Right lobe of liver (tissue), 6 donors: ENCODE data around the gene RECK. TPM values are rescaled to one million over a fixed set of nuclear protein-coding genes. Genes with fewer than 3 reads are reported as not detected.
A peak's percentile ranks its signal among the peaks of the same experiment; 100 is the strongest.

Source experiments
- ATAC-seq, 4 donors: fragments of 200-7000 bp; cut with Tn5 transposase; one replicate each; pipeline ENCODE4 v1.9.1; 2020; ENCODE audit warnings: mild to moderate bottlenecking in 4 of 4, moderate library complexity in 4 of 4
- DNase-seq, 3 donors: peaks; one replicate each; pipeline ENCODE4 v3.0.0-alpha.2; 2020
- H3K27ac ChIP-seq, 3 donors: fragments of 200-600 bp; one replicate each; pipeline ENCODE4 v1.8.0; 2022
- H3K27me3 ChIP-seq, 2 donors: fragments of 200-600 bp; one replicate each; pipeline ENCODE4 v1.8.0; 2022
- H3K36me3 ChIP-seq, 4 donors: fragments of 200-600 bp; sonication (generic) in 1 of 4; one replicate each; pipeline versions ENCODE4 v1.5.1 to v1.8.0; 2017 to 2022; ENCODE audit warnings: control low read depth in 1 of 4
- H3K4me1 ChIP-seq, 4 donors: fragments of 200-600 bp; sonication (generic) in 1 of 4; one replicate each; pipeline versions ENCODE4 v1.5.1 to v1.8.0; 2017 to 2022; ENCODE audit warnings: control low read depth in 1 of 4
- H3K4me3 ChIP-seq, 3 donors: fragments of 200-600 bp; one replicate each; pipeline ENCODE4 v1.8.0; 2022
- H3K9me3 ChIP-seq, 4 donors: fragments of 200-600 bp; sonication (generic) in 1 of 4; one replicate each; pipeline versions ENCODE4 v1.5.1 to v1.8.0; 2017 to 2022; ENCODE audit warnings: control low read depth in 1 of 4
- POLR2A ChIP-seq: fragments of 450-650 bp; IDR thresholded peaks from one replicate; pipeline ENCODE4 v1.6.1; 2017; ENCODE audit warnings: antibody characterized with exemption, mild to moderate bottlenecking
- WGBS: methylation state at CpG from one replicate; pipeline ENCODE4 v1.1.6; 2018; ENCODE audit warnings: low coverage, low lambda C conversion rate; ENCODE audit not compliant: insufficient coverage; ENCODE audit errors: missing lambda C conversion rate; 5-methylcytosine and 5-hydroxymethylcytosine counted together
- intact Hi-C, 2 donors: fragments of 100-400 bp; cut with DNase I; formaldehyde crosslinking; loops; one replicate each; pipeline versions ENCODE4 v1.11.2 to v1.14.1; 2022
- total RNA-seq, 6 experiments: library from RNA; depleted of rRNA in 2 of 6; stranded (reverse); fragments of >200 nt in 2 of 6; fragmentation: NEBNext Ultra II Directional in 3 of 6; extraction: Animal tissue kit (Norgen Biotek cat#: 25700) in 3 of 6; gene quantifications; one replicate each; pipeline versions ENCODE4 v1.1.0 to v1.2.4, GENCODE V29; 2016 to 2023
- TF ChIP-seq, protein P1 (sequence below), 4 donors: fragments of 200-600 bp in 3 of 4; fragments of 450-650 bp in 1 of 4; IDR thresholded peaks; one replicate each; pipeline versions ENCODE4 v1.5.1 to v1.8.0; 2016 to 2022; ENCODE audit warnings: antibody characterized with exemption in 4 of 4, mild to moderate bottlenecking in 2 of 4
- donor health status: DM: no; HTN: yes; CAD: no.
- donor health status: DM: no; HTN: no; CAD: no.
- donor health status: DM: no; HTN: no; CAD: no.
- donor health status: DM: no; HTN: yes; CAD: no.
- donor health status: DM: no; HTN: yes; CAD: no.

RECK gene
- total RNA-seq, 6 experiments from 2014 or later, result 2.0 to 6.2 (median 2.6) TPM

DNA sequence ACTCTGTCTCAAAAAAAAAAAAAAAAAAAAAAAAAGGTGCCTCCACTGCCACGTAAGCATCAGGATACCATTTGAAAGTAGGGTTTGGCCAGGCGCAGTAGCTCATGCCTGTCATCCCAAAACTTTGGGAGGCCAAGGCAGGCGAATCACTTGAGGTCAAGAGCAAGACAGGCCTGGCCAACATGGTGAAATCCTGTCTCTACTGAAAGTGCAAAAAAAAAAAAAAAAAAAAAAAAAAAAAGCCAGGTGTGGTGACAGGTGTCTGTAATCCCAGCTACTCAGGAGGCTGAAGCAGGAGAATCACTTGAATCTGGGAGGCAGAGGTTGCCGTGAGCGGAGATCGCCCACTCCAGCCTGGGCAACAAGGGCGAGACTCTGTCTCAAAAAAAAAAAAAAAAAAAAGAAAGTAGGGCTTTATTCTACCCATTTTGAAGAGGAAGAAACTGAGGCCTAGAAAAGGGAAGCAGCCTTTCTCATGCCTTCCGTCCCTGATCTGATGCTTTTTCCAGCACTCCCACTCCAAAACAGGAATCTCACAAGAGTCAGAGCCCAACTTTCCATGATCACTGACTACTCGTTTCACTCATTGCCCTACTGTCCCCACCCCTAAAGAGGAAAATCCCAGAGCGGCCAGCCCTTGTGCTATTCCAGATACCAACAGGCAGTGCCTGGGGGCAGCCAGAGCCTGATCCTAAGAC lies 116.2 kb downstream of the RECK start:
- ATAC-seq, result no peak
- intact Hi-C loops, result no loop called here
- no peaks in the 10 kb centered on the region for H3K9me3 ChIP-seq
- DNase-seq, result no peak
- no peaks in the 10 kb centered on the region for H3K36me3 ChIP-seq
- H3K4me3 ChIP-seq, result no peak overlapping the region
- no peaks in the 10 kb centered on the region for H3K27me3 ChIP-seq
- no peaks in the 10 kb centered on the region for H3K4me1 ChIP-seq
- H3K27ac ChIP-seq, result no peak overlapping the region
- WGBS, result 79% methylated on average over 10 of the region's 10 CpGs
- TF ChIP-seq POLR2A, result no peak
- TF ChIP-seq, protein P1, sequence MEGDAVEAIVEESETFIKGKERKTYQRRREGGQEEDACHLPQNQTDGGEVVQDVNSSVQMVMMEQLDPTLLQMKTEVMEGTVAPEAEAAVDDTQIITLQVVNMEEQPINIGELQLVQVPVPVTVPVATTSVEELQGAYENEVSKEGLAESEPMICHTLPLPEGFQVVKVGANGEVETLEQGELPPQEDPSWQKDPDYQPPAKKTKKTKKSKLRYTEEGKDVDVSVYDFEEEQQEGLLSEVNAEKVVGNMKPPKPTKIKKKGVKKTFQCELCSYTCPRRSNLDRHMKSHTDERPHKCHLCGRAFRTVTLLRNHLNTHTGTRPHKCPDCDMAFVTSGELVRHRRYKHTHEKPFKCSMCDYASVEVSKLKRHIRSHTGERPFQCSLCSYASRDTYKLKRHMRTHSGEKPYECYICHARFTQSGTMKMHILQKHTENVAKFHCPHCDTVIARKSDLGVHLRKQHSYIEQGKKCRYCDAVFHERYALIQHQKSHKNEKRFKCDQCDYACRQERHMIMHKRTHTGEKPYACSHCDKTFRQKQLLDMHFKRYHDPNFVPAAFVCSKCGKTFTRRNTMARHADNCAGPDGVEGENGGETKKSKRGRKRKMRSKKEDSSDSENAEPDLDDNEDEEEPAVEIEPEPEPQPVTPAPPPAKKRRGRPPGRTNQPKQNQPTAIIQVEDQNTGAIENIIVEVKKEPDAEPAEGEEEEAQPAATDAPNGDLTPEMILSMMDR (IDR thresholded peaks at IDR 0.05), result no peak

DNA sequence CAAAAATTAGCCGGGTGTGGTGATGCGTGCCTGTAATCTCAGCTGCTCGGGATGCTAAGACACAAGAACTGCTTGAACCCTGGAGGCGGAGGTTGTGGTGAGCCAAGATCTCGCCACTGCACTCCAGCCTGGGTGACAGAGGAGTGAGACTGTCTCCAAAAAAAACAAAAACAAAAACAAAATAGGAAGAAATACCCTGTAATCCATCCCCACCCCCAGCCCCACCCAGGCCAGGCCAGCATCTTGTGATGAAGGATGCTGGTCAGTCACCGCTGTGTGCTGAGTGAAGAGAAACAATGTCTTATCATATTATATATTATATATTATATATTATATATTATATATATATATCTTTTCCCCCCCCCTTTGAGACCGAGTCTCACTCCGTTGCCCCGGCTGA lies 117.0 kb downstream of the RECK start:
- DNase-seq, result no peak
- WGBS, result 64% methylated on average over 7 of the region's 9 CpGs
- TF ChIP-seq, protein P1 (IDR thresholded peaks at IDR 0.05), result no peak
- TF ChIP-seq POLR2A, result no peak
- H3K9me3 ChIP-seq, result no peaks in the 10 kb centered on the region
- intact Hi-C loops, result no loop called here
- ATAC-seq, result no peak
- H3K27me3 ChIP-seq, result no peaks in the 10 kb centered on the region
- no peaks in the 10 kb centered on the region for H3K4me1 ChIP-seq
- no peaks in the 10 kb centered on the region for H3K36me3 ChIP-seq
- H3K4me3 ChIP-seq, result no peak overlapping the region
- peak overlapping the region in 1 of 3 donors; percentile 12 for H3K27ac ChIP-seq

DNA sequence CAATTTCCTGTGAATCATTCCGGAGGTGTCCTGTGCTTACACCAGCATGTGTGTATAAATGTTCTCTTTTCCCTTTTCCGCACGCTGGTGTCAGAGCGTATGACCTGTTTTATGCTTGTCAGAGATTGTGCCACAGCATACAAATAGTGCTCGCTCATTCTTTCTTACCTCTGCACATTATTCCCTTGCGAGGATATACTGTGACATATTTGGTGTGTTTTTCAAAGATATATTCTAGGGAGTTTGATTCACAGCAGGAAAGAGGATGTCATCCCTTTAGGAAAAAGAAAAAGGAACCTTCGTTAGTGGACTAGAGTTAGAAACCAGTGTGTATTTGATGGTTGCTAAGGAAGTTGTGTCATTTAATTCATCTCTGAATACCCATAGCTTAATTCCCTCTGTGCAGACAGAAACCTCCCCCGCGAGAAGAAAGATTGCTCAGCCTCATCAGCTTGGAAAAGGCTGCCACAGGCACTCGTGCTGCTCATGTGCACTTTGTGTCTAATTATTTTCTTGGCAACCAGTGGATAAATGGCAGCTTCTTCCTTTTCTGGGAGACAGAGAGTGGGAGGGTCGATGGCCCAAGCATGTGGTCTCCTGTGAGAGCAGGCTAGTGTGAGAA lies 117.7 kb downstream of the RECK start:
- TF ChIP-seq, protein P1 (IDR thresholded peaks at IDR 0.05), result no peak
- no peak for TF ChIP-seq POLR2A
- WGBS, result 38% methylated on average over 11 of the region's 11 CpGs
- peak; percentile 45 to 67 (median 64) for ATAC-seq
- Histone ChIP-seq H3K27ac (peak overlapping the region in 2 of 3 donors; percentile 12 to 49), H3K4me3 (no peak overlapping the region), H3K27me3 (no peaks in the 10 kb centered on the region), H3K36me3 (no peaks in the 10 kb centered on the region), H3K4me1 (no peaks in the 10 kb centered on the region), H3K9me3 (no peaks in the 10 kb centered on the region)
- intact Hi-C loops, result no loop called here
- no peak for DNase-seq

DNA sequence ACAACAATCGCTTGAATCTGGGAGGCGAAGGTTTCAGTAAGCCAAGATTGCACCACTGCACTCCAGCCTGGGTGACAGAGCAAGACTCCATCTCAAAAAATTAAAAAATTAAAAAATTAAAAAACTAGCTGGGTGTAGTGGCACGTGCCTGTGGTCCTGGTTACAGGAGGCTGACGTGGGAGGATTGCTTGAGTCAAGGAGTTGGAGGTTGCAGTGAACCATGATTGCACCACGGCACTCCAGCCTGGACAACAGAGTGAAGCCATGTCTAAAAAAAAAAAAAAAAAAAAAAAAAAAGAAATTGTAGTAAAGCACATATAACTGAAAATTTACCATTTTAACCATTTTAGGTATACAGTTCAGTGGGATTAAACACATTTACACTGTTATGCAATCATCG lies 119.4 kb downstream of the RECK start:
- Histone ChIP-seq H3K4me3 (no peak overlapping the region), H3K27ac (no peak overlapping the region), H3K9me3 (no peaks in the 10 kb centered on the region), H3K27me3 (no peaks in the 10 kb centered on the region), H3K36me3 (no peaks in the 10 kb centered on the region), H3K4me1 (no peaks in the 10 kb centered on the region)
- no peak for TF ChIP-seq POLR2A
- TF ChIP-seq, protein P1 (IDR thresholded peaks at IDR 0.05), result no peak
- intact Hi-C loops, result no loop called here
- ATAC-seq (no peak), DNase-seq (no peak)
- 95% methylated on average over 4 of the region's 6 CpGs for WGBS
